OCI-LY7 (cell line): ENCODE measurements around the gene LCOR.

Experiments
- CTCF ChIP-seq: fragments of 200-600 bp; sonication (generic); conservative IDR thresholded peaks from 2 replicates; pipeline ENCODE4 v1.5.1; 2014; ENCODE audit warnings: mild to moderate bottlenecking, antibody characterized with exemption, low read length, moderate library complexity, mixed read lengths
- EZH2phosphoT487 ChIP-seq: fragments of 200-600 bp; sonication (generic); IDR thresholded peaks from 2 replicates; pipeline ENCODE4 v1.6.1; 2018; ENCODE audit warnings: low read depth, borderline replicate concordance, mild to moderate bottlenecking, mixed run types, antibody characterized with exemption, low read length, moderate library complexity, mixed read lengths

- TF ChIP-seq CTCF (no peak), EZH2phosphoT487 (no peak)
Observed at GRCh38 chr10:97032624-97033023, 200.5 kb downstream of the LCOR start.
